Peyer's patch (tissue), 4 donors: ENCODE data around the gene STAC.

Experiments used
- CTCF ChIP-seq, 6 experiments: fragments of 450-650 bp in 4 of 6; fragments of 200-600 bp in 2 of 6; sonication (generic) in 1 of 6; IDR thresholded peaks; one replicate each; pipeline ENCODE4 v1.5.1; 2017 to 2019; ENCODE audit warnings: antibody characterized with exemption in 6 of 6, mild to moderate bottlenecking in 3 of 6, moderate library complexity in 1 of 6
- POLR2A ChIP-seq, 2 donors: fragments of 450-650 bp; IDR thresholded peaks; one replicate each; pipeline ENCODE4 v1.5.1; 2017; ENCODE audit warnings: antibody characterized with exemption in 2 of 2, mild to moderate bottlenecking in 2 of 2, moderate library complexity in 2 of 2

GRCh38 chr3:36408146-36408545 is 27.8 kb downstream of the STAC start:
- peak in 1 of 6 experiments; percentile 7 for TF ChIP-seq CTCF (IDR thresholded peaks at IDR 0.05)
- TF ChIP-seq POLR2A (IDR thresholded peaks at IDR 0.05) = no peak
